GM20000 (cell line): Measurements from ENCODE around the gene TEX264.
"Not testable (repeated sequence)": the region's sequence is repeated elsewhere in the genome, so short reads cannot be mapped to it uniquely, and the experiment has no call there.

Experiments used
- DNase-seq: peaks from one replicate; pipeline ENCODE4 v3.0.0; 2012; ENCODE audit warnings: low spot score
- TF ChIP-seq, protein P1 (sequence below): IDR thresholded peaks from 2 replicates; pipeline ENCODE4 v1.5.1; 2012; ENCODE audit warnings: mild to moderate bottlenecking, control low read depth; ENCODE audit errors: extremely low read depth, missing control alignments

Gene TEX264

DNA sequence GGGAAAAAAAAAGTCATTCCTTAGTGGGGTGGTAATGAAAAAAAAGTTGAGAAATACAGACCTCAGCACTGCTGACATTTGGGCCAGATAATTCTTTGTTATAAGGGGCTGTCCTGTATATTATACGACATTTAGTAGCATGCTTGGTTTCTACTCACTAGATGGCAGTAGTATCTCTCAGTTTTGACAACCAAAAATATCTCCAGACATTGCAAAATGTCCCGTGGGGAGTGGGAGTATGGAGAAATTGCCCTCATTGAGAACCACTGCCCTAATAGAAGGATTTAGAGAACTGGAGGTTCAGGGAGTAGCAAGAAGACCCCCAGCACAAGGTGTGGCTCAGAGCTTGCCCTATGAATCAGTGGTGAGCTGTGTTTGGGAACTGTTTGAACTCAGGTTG is 28.6 kb upstream of the TEX264 start:
- TF ChIP-seq, protein P1, sequence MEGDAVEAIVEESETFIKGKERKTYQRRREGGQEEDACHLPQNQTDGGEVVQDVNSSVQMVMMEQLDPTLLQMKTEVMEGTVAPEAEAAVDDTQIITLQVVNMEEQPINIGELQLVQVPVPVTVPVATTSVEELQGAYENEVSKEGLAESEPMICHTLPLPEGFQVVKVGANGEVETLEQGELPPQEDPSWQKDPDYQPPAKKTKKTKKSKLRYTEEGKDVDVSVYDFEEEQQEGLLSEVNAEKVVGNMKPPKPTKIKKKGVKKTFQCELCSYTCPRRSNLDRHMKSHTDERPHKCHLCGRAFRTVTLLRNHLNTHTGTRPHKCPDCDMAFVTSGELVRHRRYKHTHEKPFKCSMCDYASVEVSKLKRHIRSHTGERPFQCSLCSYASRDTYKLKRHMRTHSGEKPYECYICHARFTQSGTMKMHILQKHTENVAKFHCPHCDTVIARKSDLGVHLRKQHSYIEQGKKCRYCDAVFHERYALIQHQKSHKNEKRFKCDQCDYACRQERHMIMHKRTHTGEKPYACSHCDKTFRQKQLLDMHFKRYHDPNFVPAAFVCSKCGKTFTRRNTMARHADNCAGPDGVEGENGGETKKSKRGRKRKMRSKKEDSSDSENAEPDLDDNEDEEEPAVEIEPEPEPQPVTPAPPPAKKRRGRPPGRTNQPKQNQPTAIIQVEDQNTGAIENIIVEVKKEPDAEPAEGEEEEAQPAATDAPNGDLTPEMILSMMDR = no peak
- DNase-seq = no peak

DNA sequence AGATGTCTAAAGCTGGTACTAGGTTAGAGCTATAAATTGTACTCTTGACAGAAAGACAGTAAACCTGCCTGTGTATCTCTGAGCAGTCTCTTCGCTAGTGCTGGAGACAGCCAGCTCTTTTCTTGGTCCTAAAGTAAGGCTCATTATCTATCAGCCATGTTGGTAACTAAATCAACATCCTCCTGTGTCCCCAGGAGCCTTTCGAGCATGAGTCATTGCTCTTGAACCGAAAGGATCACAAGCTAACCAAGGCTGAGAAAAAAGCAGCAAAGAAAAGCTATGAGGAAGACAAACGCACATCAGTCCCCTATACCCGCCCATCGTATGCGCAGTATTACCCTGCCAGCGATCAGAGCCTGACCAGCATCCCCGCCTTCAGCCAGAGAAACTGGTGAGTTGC is 25.0 kb upstream of the TEX264 start:
- no peak for DNase-seq
- TF ChIP-seq, protein P1 = no peak

DNA sequence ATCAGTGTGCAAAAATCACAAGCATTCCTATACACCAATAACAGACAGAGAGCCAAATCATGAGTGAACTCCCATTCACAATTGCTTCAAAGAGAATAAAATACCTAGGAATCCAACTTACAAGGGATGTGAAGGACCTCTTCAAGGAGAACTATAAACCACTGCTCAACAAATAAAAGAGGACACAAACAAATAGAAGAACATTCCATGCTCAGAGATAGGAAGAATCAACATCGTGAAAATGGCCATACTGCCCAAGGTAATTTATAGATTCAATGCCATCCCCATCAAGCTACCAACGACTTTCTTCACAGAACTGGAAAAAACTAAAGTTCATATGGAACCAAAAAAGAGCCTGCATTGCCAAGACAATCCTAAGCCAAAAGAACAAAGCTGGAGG is 18.9 kb upstream of the TEX264 start:
- not testable (repeated sequence) for DNase-seq

DNA sequence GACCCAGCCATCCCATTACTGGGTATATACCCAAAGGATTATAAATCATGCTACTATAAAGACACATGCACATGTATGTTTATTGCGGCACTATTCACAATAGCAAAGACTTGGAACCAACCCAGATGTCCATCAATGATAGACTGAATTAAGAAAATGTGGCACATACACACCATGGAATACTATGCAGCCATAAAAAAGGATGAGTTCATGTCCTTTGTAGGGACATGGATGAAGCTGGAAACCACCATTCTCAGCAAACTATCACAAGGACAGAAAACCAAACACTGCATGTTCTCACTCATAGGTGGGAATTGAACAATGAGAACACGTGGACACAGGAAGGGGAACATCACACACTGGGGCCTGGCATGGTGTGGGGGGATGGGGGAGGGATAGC is 17.6 kb upstream of the TEX264 start:
- DNase-seq = not testable (repeated sequence)

DNA sequence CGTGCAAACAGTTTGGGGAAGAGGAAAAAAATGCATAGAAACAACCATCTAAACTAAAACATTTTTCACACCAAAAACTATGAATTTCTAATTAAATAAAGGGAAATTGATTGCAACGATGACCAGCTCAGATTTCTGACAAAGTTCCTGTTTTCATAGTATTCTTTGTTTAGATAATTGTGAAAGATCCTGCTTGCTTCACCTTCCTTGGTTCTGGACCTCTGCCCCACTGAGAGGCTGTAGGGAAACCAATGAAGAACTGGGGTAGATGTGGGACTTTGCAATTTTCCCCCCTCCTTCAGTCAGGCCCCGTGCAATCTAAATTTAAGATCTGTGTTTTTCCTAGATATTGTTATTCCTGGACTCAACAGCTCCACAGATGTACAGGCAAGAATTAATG is 13.8 kb upstream of the TEX264 start:
- no peak for DNase-seq

DNA sequence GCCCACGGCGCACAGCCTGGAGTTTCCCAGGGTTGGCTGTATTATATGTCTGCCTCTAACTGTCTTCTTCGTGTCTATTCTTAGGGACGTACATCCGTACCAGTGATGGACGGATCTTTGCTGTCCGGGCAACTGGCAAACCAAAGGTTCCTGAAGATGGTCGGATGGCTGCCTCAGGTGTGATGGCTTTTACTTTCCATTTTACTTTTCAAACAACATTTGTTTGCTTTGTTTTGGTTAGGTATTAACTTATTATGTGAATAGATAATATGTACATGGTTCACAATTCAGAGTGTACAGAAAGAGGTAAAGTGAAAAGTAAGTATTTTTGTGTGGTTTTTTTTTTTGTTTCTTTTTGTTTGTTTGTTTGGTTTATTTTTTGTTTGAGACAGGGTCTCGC is 11.1 kb upstream of the TEX264 start:
- no peak for DNase-seq
- TF ChIP-seq, protein P1 = no peak

More for the DNA sequence above, 13.8 kb upstream of the TEX264 start:
- TF ChIP-seq, protein P1 = no peak

DNA sequence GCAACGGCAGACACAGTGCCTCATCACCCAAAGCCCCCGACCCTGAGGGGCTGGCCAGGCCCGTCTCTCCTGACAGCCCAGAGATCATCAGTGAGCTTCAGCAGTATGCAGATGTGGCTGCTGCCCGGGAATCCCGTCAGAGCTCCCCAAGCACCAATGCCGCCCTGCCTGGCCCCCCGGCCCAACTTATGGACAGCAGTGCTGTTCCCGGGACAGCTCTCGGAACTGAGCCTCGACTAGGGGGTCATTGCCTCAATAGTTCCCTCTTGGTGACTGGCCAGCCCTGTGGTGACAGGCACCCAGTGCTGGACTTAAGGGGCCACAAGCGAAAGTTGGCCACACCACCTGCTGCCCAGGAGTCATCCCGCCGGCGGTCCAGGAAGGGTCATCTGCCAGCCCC is 8.6 kb upstream of the TEX264 start:
- no peak for DNase-seq
- TF ChIP-seq, protein P1 = no peak

DNA sequence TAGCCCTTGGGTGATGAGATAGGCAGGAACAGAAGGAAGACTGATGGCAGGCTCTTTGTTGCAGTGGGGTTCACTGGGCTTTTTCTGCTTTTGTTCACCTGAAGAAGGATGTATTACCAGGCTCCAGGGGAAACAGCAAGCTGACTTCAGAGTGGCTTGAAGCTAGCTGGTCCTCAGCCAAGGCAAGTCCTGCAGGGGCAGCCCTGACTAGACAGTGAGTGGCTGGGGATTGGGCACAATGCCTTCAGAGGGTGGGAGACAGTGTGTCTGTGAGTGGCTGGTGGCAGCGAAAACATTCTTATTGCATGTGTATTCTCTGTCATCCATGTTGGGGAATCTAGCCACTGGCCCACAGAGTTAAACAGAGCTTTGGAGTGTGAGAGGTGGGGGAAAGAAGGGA is 2.3 kb upstream of the TEX264 start:
- no peak for DNase-seq
- TF ChIP-seq, protein P1 = no peak
